Right lobe of liver (tissue), 4 donors: ENCODE measurements around the gene LRRC51.

Experiments used
- POLR2A ChIP-seq: fragments of 450-650 bp; IDR thresholded peaks from one replicate; pipeline ENCODE4 v1.6.1; 2017; ENCODE audit warnings: antibody characterized with exemption, mild to moderate bottlenecking
- TF ChIP-seq, protein P1 (sequence below), 4 donors: fragments of 200-600 bp in 3 of 4; fragments of 450-650 bp in 1 of 4; IDR thresholded peaks; one replicate each; pipeline versions ENCODE4 v1.5.1 to v1.8.0; 2016 to 2022; ENCODE audit warnings: antibody characterized with exemption in 4 of 4, mild to moderate bottlenecking in 2 of 4
- donor health status: DM: no; HTN: no; CAD: no.
- donor health status: DM: no; HTN: no; CAD: no.
- donor health status: DM: no; HTN: yes; CAD: no.

DNA sequence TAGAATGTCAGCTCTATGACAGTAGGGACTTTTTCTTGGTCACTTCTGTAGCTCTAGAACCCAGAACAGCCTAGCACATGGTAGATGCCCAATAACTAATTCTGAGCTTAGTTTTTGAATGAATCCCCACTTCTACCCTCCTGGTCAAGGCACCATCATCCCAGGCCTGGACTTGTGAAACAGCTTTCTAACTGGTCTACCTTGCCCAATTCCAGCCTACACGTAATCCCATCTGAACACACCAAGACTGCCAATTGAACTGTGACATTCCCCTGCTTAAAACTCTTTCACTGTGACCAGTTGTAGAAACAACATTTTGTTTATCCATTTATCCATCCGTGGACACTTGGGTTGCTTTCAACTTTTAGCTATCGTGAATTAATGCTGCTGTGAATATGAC, 48.7 kb downstream of the LRRC51 start:
- no peak for TF ChIP-seq POLR2A
- TF ChIP-seq, protein P1, sequence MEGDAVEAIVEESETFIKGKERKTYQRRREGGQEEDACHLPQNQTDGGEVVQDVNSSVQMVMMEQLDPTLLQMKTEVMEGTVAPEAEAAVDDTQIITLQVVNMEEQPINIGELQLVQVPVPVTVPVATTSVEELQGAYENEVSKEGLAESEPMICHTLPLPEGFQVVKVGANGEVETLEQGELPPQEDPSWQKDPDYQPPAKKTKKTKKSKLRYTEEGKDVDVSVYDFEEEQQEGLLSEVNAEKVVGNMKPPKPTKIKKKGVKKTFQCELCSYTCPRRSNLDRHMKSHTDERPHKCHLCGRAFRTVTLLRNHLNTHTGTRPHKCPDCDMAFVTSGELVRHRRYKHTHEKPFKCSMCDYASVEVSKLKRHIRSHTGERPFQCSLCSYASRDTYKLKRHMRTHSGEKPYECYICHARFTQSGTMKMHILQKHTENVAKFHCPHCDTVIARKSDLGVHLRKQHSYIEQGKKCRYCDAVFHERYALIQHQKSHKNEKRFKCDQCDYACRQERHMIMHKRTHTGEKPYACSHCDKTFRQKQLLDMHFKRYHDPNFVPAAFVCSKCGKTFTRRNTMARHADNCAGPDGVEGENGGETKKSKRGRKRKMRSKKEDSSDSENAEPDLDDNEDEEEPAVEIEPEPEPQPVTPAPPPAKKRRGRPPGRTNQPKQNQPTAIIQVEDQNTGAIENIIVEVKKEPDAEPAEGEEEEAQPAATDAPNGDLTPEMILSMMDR (IDR thresholded peaks at IDR 0.05): no peak
